Measurements from ENCODE around the gene SH3PXD2A.
A peak's percentile ranks its signal among the peaks of the same experiment; 100 is the strongest.
"Not testable (repeated sequence)": the region's sequence is repeated elsewhere in the genome, so short reads cannot be mapped to it uniquely, and the experiment has no call there.

SH3PXD2A gene

GRCh38 chr10:103677486-103678177 lies 177.7 kb downstream of the SH3PXD2A start:
- DNase-seq = no peak

- no peak for DNase-seq
Measured at GRCh38 chr10:103676851-103677417, 178.4 kb downstream of the SH3PXD2A start.

DNA sequence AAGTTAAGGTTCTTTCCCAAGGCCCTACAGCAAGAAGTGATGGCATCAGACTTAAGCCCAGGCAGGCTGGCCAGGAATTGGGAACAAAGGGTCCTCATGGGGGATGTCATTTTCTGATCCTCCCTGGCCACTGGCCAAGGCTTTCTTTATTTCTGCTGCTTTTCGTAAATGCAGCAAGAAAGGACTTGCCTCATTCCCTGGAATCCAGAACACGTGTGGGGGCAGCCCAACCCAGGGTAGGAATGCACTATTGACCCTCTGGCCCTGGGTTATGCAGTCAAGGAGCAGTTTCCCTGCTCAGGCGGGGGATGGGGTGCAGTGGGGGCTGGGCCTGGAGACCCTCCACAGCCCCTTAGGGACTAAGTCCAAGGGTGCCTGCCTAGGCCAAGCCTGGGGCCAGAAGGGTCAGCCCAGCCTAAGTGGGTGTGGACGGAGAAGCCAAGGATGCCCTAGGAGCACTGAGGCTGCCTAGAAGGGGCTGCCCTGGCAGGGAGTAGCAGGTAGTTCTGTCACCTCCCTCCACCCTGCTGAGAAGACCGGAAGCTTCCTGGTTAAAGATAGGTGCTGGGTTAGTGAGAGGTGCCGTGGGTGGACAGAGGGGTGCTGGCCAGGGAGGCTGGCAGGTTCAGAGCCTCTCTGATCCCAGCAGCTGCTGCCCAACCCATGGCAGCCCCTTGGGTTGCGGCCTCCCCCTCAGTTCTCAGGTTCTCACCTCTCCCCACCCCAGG lies 179.2 kb downstream of the SH3PXD2A start:
- DNase-seq = no peak

DNA sequence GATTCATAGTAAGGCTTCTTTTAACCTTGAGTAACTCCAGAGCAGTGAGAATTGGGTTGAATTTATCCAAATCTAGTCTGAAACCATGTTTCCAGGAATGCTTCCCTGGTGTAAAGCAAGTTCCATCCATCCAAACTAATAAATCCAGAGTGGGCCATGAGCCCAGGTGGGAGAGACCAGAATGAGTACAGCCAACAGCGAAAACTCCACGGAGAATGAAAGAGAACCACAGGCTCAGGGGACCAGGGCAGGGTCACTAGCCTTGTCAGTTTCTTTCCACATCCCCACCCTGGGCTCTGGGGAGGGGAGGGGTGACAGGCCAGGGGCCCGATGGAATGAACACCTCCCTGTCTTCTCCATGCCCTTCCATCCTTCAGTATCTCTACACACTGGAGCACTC lies 181.8 kb downstream of the SH3PXD2A start:
- no peak for DNase-seq

DNA sequence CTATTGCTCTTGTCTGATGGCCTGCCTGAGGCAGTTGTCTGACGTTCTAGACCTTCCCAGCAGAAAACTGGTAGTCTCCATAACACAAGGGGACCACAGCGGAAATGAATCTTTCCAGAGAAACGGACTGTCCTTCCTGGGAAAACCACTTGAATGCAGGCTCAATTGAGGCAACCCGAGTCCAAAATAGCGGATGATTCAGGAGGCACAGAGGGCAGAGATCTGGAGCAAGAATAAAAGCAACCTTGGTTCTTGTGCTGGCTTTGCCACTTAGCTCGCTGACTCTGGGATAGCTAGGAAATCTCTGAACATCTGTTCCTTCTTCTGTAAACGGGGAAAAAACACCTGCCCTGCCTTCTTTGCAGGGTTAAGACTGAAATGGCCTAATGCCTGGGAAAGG lies 183.0 kb downstream of the SH3PXD2A start:
- no peak for DNase-seq

GRCh38 chr10:103671126-103671895 lies 184.1 kb downstream of the SH3PXD2A start:
- DNase-seq = no peak

GRCh38 chr10:103669944-103670343 lies 185.4 kb downstream of the SH3PXD2A start:
- no peak for DNase-seq

GRCh38 chr10:103669243-103669929 lies 186.0 kb downstream of the SH3PXD2A start:
- DNase-seq = no peak

DNA sequence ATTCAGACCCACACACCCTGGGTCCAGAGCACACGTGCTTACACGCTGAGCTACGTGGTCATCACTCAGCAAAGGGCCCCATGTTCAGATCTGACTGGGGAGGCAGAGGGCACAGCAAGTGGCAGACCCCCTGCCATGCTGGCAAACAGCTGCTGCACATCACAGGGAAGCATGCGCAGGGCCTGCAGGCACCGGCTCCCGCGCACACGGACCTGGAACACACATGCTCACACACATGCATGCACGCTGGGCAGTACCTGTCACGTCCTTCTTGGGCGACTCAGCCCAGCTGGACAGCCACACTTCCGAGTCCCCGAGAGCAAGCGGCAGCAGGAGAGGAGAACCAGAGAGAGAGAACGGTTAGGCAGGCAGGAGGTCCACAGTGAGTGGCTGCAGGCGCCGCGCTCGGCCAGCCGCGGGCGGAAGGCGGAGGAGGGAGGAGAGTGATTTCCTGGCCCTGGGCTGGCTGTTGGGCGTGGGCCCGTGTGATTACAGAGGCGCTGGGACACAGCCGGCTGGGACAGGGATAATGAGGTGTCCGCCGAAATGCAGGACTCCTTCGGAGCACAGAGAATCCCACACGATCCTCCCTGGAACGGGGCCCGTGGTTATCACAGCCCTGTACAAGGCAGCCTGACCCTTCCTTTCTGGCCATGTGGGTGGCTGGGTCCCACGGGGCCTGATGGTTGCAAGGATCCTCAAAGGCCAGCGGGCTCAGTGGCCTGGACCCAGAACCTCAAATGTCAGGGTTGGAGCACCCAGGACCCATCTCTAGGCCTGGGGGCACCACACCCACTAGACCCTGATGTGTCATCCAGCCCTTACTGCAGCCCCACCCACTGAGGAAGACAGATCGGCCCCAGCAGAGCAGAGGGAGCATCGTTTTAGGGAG lies 186.8 kb downstream of the SH3PXD2A start:
- DNase-seq = no peak

- DNase-seq = no peak
Measured at GRCh38 chr10:103667356-103667755, 188.0 kb downstream of the SH3PXD2A start.

DNA sequence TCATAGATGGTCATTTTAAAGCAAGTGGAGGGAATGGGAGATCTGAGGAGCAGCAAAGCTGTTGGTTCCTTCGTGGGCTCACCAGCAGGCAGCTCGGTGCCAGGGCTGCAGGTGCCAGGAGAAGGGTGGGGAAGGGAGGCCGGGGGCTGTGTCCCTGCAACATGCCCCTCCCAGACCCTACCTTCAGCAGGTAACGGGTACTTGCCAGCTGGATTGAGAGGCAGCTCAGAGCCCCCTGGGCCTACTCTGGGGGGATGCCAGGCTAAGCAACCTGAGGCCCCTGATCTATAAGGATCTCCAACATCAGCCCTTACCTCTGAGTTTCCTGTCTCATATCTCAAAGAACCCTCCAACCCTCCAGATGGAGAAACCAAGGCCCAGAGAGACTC lies 188.6 kb downstream of the SH3PXD2A start:
- DNase-seq = no peak

DNA sequence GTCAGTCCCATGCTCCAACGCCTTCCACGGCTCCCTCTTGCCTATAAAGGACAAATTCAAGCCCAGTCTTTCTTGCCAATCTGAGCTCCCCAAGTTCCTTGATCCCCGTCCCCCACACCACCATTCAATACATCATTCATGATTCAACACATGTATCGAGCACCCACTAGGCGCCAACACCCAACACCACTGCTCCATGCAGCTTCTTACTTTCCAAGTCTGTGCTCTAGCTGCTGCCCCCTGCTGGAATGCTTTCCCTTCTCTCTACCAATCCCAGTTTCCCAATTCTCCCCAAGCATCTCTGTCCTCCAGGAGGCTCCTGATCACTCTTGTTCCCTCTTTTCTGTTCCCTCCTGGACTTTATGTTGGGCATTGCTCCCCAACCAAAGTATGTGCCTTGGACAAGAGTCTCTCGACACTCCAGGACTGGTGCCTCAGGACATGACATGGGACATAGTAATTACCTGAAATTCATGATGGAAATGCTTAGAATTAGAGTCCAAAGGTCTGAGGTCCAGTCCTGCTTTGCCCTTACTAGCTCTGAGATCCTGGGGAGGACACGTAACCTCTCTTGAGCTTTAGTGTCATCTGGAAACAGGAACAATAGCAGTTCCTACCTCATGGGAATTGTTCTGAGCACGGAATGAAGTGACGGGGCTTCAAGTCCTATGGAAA lies 189.2 kb downstream of the SH3PXD2A start:
- no peak for DNase-seq

DNA sequence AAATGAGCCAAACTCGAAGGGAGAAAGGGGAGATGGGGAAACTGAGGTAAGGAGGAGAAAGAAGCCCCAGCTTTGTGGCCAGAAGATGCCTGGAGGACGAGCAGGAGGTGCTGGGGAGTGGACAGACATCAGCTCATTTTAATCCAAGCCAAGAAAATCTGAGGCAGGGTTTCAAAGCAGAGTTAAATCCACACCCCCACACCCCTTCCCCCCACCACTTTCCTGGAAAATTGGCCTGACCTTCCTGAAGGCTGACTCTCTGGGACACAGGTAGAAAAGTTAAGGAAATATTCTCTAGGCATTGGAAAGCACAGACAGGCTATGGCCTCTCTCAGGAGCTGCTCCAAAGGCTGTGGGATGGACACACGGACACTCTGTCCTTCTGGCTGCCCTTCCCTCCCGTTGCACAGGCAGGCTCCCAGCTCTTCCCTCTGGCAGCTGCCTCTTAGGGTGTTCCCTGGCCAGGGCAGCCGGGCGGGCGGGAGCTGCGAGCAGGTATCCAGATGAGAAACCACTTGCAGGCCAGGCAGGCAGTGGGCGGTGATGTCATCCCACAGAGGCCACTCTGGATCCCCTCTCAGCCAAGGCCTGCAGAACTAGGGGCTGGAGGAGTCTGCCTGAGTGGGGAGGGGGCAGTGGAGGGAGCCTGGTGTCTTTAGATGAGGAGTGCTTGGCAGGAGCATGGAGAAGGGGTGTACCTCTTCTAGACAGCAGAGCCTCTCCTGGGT lies 190.1 kb downstream of the SH3PXD2A start:
- DNase-seq = no peak

DNA sequence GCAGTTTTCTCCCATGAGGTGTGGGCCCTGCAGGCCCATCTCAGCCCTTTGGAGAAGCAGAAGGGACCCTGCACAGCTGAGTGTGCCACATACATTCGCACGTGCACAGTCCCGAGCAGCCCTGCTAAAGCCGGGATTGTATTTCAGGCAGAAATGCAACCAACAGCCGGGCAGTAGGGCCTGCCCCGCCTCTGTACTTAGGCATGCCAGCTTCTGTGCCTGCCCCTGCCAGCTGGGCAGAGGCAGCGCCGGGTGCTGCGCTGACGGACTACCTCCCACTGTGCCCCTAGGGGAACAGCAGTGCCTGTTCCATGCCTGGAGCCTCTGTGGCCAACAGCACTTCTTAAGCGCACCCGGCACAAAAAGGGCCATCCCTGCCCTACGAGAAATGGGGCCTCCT lies 191.6 kb downstream of the SH3PXD2A start:
- no peak for DNase-seq

DNA sequence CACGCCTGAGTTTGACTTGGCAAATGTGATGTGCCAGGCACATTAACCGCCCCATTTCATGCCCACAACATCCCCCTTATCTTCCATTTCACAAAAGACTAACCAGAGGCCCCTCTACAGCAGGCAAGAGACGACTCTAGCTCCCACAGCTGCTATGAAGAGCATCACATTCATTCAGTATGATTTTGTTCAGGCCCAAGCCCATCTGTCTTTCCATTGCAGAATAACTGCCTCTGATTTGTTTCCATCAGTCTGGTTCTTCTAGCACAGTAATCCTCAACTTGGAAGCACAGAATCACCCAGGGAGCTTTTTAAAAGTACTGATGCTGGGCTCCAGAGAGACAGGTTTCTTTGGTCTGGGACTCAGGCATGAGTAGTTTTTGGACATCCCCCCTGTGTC lies 192.1 kb downstream of the SH3PXD2A start:
- DNase-seq = no peak

GRCh38 chr10:103662704-103663103 lies 192.7 kb downstream of the SH3PXD2A start:
- DNase-seq = not testable (repeated sequence)

- DNase-seq = peak; percentile 32
Measured at GRCh38 chr10:103661198-103661950, 194.0 kb downstream of the SH3PXD2A start.

- no peak for DNase-seq
Measured at GRCh38 chr10:103660364-103661197, 194.8 kb downstream of the SH3PXD2A start.
